ENCODE measurements around the gene IGFL1.

GRCh38 chr19:46181388-46181779 lies 48.2 kb upstream of the IGFL1 start:
- TF ChIP-seq GATA3 (IDR thresholded peaks at IDR 0.05; ENCODE audit: low read depth, low read length) (no peak), GATA2 (IDR thresholded peaks at IDR 0.05; ENCODE audit: low read depth, low read length) (no peak)

Data from SH-SY5Y (cell line).